ENCODE measurements around the gene CYTH4.

DNA sequence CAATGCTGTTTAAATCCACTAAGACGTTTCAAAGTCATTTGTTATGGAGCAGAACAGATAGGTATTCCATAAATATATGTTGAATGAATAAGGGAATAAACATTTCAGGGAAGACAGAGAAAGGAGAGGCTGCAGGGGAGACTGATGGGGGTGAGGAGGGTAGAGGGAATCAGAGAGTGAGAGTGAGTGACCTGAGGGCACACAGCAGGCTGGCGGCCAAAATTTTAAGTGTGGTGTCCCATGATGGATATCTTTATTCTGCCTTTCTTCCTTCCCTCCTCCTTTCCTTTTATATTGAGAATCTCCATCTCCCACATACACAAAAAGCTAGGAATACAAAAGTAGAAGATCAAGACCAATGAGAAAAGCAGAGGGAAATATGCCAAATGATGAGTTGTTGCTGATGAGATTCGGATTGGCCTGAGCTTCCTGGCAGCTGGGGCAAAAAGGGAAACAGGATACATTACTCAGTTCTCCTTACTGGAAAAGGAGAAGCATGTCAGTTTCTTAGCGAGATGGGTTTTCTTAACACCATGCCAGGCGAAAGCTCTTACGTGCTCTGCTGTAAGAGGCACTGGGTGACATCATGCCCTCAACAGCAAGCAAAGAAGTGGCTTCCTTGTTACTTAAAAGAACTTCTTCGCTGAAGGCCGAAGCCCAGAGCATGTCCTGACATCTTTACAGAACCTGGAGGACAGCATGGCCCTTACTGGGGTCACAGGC lies 11.2 kb upstream of the CYTH4 start:
- TF ChIP-seq, protein P1, sequence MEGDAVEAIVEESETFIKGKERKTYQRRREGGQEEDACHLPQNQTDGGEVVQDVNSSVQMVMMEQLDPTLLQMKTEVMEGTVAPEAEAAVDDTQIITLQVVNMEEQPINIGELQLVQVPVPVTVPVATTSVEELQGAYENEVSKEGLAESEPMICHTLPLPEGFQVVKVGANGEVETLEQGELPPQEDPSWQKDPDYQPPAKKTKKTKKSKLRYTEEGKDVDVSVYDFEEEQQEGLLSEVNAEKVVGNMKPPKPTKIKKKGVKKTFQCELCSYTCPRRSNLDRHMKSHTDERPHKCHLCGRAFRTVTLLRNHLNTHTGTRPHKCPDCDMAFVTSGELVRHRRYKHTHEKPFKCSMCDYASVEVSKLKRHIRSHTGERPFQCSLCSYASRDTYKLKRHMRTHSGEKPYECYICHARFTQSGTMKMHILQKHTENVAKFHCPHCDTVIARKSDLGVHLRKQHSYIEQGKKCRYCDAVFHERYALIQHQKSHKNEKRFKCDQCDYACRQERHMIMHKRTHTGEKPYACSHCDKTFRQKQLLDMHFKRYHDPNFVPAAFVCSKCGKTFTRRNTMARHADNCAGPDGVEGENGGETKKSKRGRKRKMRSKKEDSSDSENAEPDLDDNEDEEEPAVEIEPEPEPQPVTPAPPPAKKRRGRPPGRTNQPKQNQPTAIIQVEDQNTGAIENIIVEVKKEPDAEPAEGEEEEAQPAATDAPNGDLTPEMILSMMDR (IDR thresholded peaks at IDR 0.05), result no peak
- TF ChIP-seq POLR2A (IDR thresholded peaks at IDR 0.05), result no peak
